ENCODE data around the gene MAGI2. TPM values are rescaled to one million over a fixed set of nuclear protein-coding genes. Genes with fewer than 3 reads are reported as not detected.

The MAGI2 gene
- polyA plus RNA-seq, 3 donors, result 0.03 to 0.11 TPM; not detected in 1

DNA sequence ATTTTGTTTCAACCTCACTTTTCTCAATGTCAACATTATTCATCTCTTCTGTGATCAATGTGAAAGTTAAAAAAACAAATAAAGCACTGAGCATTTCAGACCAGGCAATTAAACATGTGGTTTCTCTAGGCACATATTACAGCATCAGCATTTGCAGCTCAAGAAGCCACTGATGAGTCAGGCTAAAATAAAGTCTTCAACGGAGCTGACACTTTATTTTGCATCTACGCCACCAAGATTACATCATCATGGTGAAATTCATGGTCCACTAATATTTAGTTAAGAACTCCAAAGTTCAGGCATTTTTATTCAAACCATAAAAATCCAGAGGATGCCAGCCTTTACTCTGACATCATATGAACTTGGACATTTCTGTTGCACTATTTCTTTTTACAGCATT lies 33.0 kb downstream of the MAGI2 start:
- H3K9ac ChIP-seq (ENCODE audit: insufficient read depth, low read length, poor library complexity, severe bottlenecking), result no peak overlapping the region
- Mint-ChIP-seq H3K4me1 (no peaks in the 10 kb centered on the region), H3K9me3 (peaks cover 0 to 2% (median 0%) of the 10 kb centered on the region in 7 donors), H3K27ac (no peak overlapping the region), H3K36me3 (no peaks in the 10 kb centered on the region), H3K27me3 (ENCODE audit: low read depth in 3 of 3) (no peaks in the 10 kb centered on the region), H3K4me3 (no peak overlapping the region)
- H3K36me3 ChIP-seq (replicated peaks in 1 of 2; ENCODE audit: control insufficient read depth in 1 of 2, insufficient read depth in 2 of 2, low read length in 2 of 2), result no peaks in the 10 kb centered on the region
- no CpG with 5 or more reads among the region's 2 CpGs for WGBS (ENCODE audit: insufficient coverage)
- intact Hi-C loops (cut with micrococcal nuclease), result no loop called here
- no peak overlapping the region for H3K27ac ChIP-seq (ENCODE audit: low read depth in 1 of 2, low read length in 2 of 2)
- H4K20me1 ChIP-seq (ENCODE audit: insufficient read depth, low read length), result no peaks in the 10 kb centered on the region
- no peaks in the 10 kb centered on the region for H3K9me3 ChIP-seq (replicated peaks in 1 of 2; ENCODE audit: control insufficient read depth in 1 of 2, insufficient read depth in 1 of 2, low read length in 2 of 2)
- H3K4me3 ChIP-seq (replicated peaks in 1 of 3; ENCODE audit: low read depth in 2 of 3, low read length in 3 of 3), result no peak overlapping the region
- H3K4me1 ChIP-seq (ENCODE audit: control insufficient read depth in 1 of 2, insufficient read depth in 2 of 2, low read length in 2 of 2), result no peaks in the 10 kb centered on the region
- H3K27me3 ChIP-seq (ENCODE audit: control insufficient read depth in 2 of 2, insufficient read depth in 2 of 2, low read length in 2 of 2), result no peaks in the 10 kb centered on the region
- TF ChIP-seq, protein P1, sequence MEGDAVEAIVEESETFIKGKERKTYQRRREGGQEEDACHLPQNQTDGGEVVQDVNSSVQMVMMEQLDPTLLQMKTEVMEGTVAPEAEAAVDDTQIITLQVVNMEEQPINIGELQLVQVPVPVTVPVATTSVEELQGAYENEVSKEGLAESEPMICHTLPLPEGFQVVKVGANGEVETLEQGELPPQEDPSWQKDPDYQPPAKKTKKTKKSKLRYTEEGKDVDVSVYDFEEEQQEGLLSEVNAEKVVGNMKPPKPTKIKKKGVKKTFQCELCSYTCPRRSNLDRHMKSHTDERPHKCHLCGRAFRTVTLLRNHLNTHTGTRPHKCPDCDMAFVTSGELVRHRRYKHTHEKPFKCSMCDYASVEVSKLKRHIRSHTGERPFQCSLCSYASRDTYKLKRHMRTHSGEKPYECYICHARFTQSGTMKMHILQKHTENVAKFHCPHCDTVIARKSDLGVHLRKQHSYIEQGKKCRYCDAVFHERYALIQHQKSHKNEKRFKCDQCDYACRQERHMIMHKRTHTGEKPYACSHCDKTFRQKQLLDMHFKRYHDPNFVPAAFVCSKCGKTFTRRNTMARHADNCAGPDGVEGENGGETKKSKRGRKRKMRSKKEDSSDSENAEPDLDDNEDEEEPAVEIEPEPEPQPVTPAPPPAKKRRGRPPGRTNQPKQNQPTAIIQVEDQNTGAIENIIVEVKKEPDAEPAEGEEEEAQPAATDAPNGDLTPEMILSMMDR (IDR thresholded peaks at IDR 0.05), result no peak
- H3K79me2 ChIP-seq (ENCODE audit: insufficient read depth, low read length), result no peaks in the 10 kb centered on the region
- no peak for DNase-seq
- no peak overlapping the region for H3K4me2 ChIP-seq (replicated peaks; ENCODE audit: extremely low read depth, low read length, poor library complexity, severe bottlenecking)
- no peak overlapping the region for H2AFZ ChIP-seq (ENCODE audit: insufficient read depth, low read depth, low read length, poor library complexity, severe bottlenecking)

GRCh38 chr7:79414910-79415309 lies 38.6 kb downstream of the MAGI2 start:
- peaks cover 0 to 4% (median 0%) of the 10 kb centered on the region in 7 donors for H3K9me3 Mint-ChIP-seq
- H3K4me1 Mint-ChIP-seq, result no peaks in the 10 kb centered on the region

More at GRCh38 chr7:79414910-79415309, 38.6 kb downstream of the MAGI2 start:
- H4K20me1 ChIP-seq (ENCODE audit: insufficient read depth, low read length), result no peaks in the 10 kb centered on the region
- H3K79me2 ChIP-seq (ENCODE audit: insufficient read depth, low read length), result no peaks in the 10 kb centered on the region
- no peak overlapping the region for H3K9ac ChIP-seq (ENCODE audit: insufficient read depth, low read length, poor library complexity, severe bottlenecking)
- Mint-ChIP-seq H3K4me3 (no peak overlapping the region), H3K27ac (no peak overlapping the region), H3K27me3 (ENCODE audit: low read depth in 3 of 3) (no peaks in the 10 kb centered on the region), H3K36me3 (no peaks in the 10 kb centered on the region)
- H3K27ac ChIP-seq (ENCODE audit: low read depth in 1 of 2, low read length in 2 of 2), result no peak overlapping the region
- H2AFZ ChIP-seq (ENCODE audit: insufficient read depth, low read depth, low read length, poor library complexity, severe bottlenecking), result no peak overlapping the region
- no peaks in the 10 kb centered on the region for H3K9me3 ChIP-seq (replicated peaks in 1 of 2; ENCODE audit: control insufficient read depth in 1 of 2, insufficient read depth in 1 of 2, low read length in 2 of 2)
- no peaks in the 10 kb centered on the region for H3K4me1 ChIP-seq (ENCODE audit: control insufficient read depth in 1 of 2, insufficient read depth in 2 of 2, low read length in 2 of 2)
- no peak for DNase-seq
- H3K27me3 ChIP-seq (ENCODE audit: control insufficient read depth in 2 of 2, insufficient read depth in 2 of 2, low read length in 2 of 2), result no peaks in the 10 kb centered on the region
- TF ChIP-seq, protein P1 (IDR thresholded peaks at IDR 0.05), result no peak
- H3K4me2 ChIP-seq (replicated peaks; ENCODE audit: extremely low read depth, low read length, poor library complexity, severe bottlenecking), result no peak overlapping the region
- no peak overlapping the region for H3K4me3 ChIP-seq (replicated peaks in 1 of 3; ENCODE audit: low read depth in 2 of 3, low read length in 3 of 3)
- intact Hi-C loops (cut with micrococcal nuclease), result no loop called here
- no peaks in the 10 kb centered on the region for H3K36me3 ChIP-seq (replicated peaks in 1 of 2; ENCODE audit: control insufficient read depth in 1 of 2, insufficient read depth in 2 of 2, low read length in 2 of 2)

Measured in CD14-positive monocyte (primary cell).